K562 (cell line): Measurements from ENCODE around the gene MPRIP. TPM values are rescaled to one million over a fixed set of nuclear protein-coding genes. Genes with fewer than 3 reads are reported as not detected.

Source experiments
- ATAC-seq: fragments of 200-7000 bp; cut with Tn5 transposase; 3 replicates; pipeline ENCODE4 v1.9.1; 2020; ENCODE audit warnings: moderate library complexity
- BruUV-seq: library from RNA; stranded (reverse); fragments of 400-500 nt; replicated peaks from 2 replicates; lab custom pipeline; 2021; lab: Mats Ljungman, UMichigan
- CTCF ChIA-PET: fragments of 300-600 bp; formaldehyde crosslinking; extraction: SDS; loops from one replicate; lab custom pipeline; 2021; ENCODE audit warnings: low intra/inter-chr PET ratio; lab: Yijun Ruan, JAX
- POLR2A ChIA-PET: fragments of 300-600, 350-650 bp; sonication (Branson Sonifier 250); formaldehyde crosslinking; extraction: SDS; loops from one replicate; lab custom pipeline; 2021; ENCODE audit warnings: antibody characterized with exemption, inconsistent platforms; lab: Yijun Ruan, JAX
- DNase-seq, 4 experiments: peaks; one replicate each; pipeline versions ENCODE4 v3.0.0 to v3.0.0-alpha.2; 2011 to 2018; ENCODE audit warnings: low spot score in 3 of 4, mixed read lengths in 3 of 4; ENCODE audit errors: extremely low read depth in 1 of 4
- FAIRE-seq: peaks from 2 replicates; lab custom pipeline; 2011; peaks lifted over from hg19 to GRCh38; lab: Jason Lieb, UNC
- H2AFZ ChIP-seq: 2 replicates; pipeline ENCODE4 v1.6.0; 2011; ENCODE audit warnings: low read depth, low read length, control low read depth, inconsistent platforms
- H3K27ac ChIP-seq: fragments of 200-600 bp; 3 replicates; pipeline ENCODE4 v1.8.0; 2011; ENCODE audit warnings: low read depth, mild to moderate bottlenecking, control low read depth, inconsistent platforms, low read length, moderate library complexity, mixed read lengths; ENCODE audit errors: extremely low read depth
- H3K27me3 ChIP-seq, 2 experiments: fragments of 300-600 bp in 1 of 2; 2 replicates in 1 of 2; 3 replicates in 1 of 2; pipeline versions ENCODE4 v1.6.0 to v1.8.0; 2011; ENCODE audit warnings: inconsistent platforms in 2 of 2, low read length in 2 of 2, mild to moderate bottlenecking in 1 of 2, mixed read lengths in 1 of 2, moderate library complexity in 1 of 2; ENCODE audit not compliant: control insufficient read depth in 2 of 2, insufficient read depth in 2 of 2
- H3K36me3 ChIP-seq: fragments of 300-600 bp; 3 replicates; pipeline ENCODE4 v1.8.0; 2011; ENCODE audit warnings: mild to moderate bottlenecking, low read length, inconsistent platforms; ENCODE audit not compliant: control insufficient read depth, insufficient read depth
- H3K4me1 ChIP-seq, 2 experiments: fragments of 200-600 bp in 1 of 2; replicated peaks in 1 of 2; 2 replicates in 1 of 2; 3 replicates in 1 of 2; pipeline versions ENCODE4 v1.5.1 to v1.8.0; 2011; ENCODE audit warnings: inconsistent platforms in 2 of 2, low read length in 2 of 2, mild to moderate bottlenecking in 1 of 2, mixed read lengths in 1 of 2, moderate library complexity in 1 of 2; ENCODE audit not compliant: control insufficient read depth in 2 of 2, insufficient read depth in 2 of 2
- H3K4me2 ChIP-seq: 2 replicates; pipeline ENCODE4 v1.6.1; 2011; ENCODE audit warnings: low read length, control low read depth, inconsistent platforms, mixed read lengths; ENCODE audit not compliant: insufficient read depth
- H3K4me3 ChIP-seq: fragments of 200-600 bp; sonication (generic), shearing (Covaris generic); 2 replicates; pipeline ENCODE4 v1.5.1; 2016; ENCODE audit warnings: control low read depth, inconsistent platforms
- H3K79me2 ChIP-seq: fragments of 200-600 bp; 3 replicates; pipeline ENCODE4 v1.8.0; 2011; ENCODE audit warnings: low read length, inconsistent platforms; ENCODE audit not compliant: control insufficient read depth, insufficient read depth
- H3K9ac ChIP-seq, 2 experiments: 2 replicates each; pipeline versions ENCODE4 v1.6.0 to v1.6.1; 2011; ENCODE audit warnings: low read depth in 2 of 2, low read length in 2 of 2, control low read depth in 1 of 2, inconsistent platforms in 1 of 2, mild to moderate bottlenecking in 1 of 2, mixed read lengths in 1 of 2; ENCODE audit not compliant: insufficient read depth in 1 of 2
- H3K9me1 ChIP-seq: one replicate; pipeline ENCODE4 v1.6.0; 2011; ENCODE audit warnings: inconsistent platforms, mild to moderate bottlenecking, low read length, moderate library complexity; ENCODE audit not compliant: control insufficient read depth, insufficient read depth
- H3K9me3 ChIP-seq: replicated peaks from 2 replicates; pipeline ENCODE4 v1.5.1; 2011; ENCODE audit warnings: low read depth, low read length, inconsistent platforms; ENCODE audit not compliant: control insufficient read depth, insufficient read depth
- H4K20me1 ChIP-seq: replicated peaks from 2 replicates; pipeline ENCODE4 v1.6.1; 2011; ENCODE audit warnings: low read length, inconsistent platforms, mixed read lengths; ENCODE audit not compliant: control insufficient read depth, insufficient read depth
- E2F3 ChIP-seq: fragments of 250-450 bp; sonication (Bioruptor Pico); IDR thresholded peaks from 2 replicates; pipeline ENCODE4 v1.4.0; 2020; ENCODE audit warnings: mild to moderate bottlenecking
- ILF3 ChIP-seq: fragments of 450-650 bp; IDR thresholded peaks from 2 replicates; pipeline ENCODE4 v1.6.1; 2018; ENCODE audit warnings: antibody characterized with exemption, mild to moderate bottlenecking, moderate library complexity, borderline replicate concordance
- MXD1 ChIP-seq: fragments of 250-450 bp; sonication (Bioruptor Pico); IDR thresholded peaks from 2 replicates; pipeline ENCODE4 v1.8.0; 2021; ENCODE audit warnings: borderline replicate concordance, mild to moderate bottlenecking, moderate library complexity; ENCODE audit not compliant: poor library complexity, severe bottlenecking
- PRDM10 ChIP-seq: fragments of 450-650 bp; IDR thresholded peaks from 2 replicates; pipeline ENCODE4 v1.6.1; 2018; ENCODE audit not compliant: partially characterized antibody
- PRPF4 ChIP-seq: fragments of 200-400 bp; formaldehyde crosslinking; IDR thresholded peaks from one replicate; pipeline ENCODE4 v1.6.1; 2017; ENCODE audit warnings: low read length, low read depth, mild to moderate bottlenecking; ENCODE audit not compliant: insufficient read depth, poor library complexity, severe bottlenecking
- SNRNP70 ChIP-seq: fragments of 200-400 bp; formaldehyde crosslinking; optimal IDR thresholded peaks from 2 replicates; pipeline ENCODE3; 2017; ENCODE audit warnings: low read depth, low read length
- TFE3 ChIP-seq: fragments of 450-650 bp; formaldehyde crosslinking; IDR thresholded peaks from 2 replicates; pipeline ENCODE4 v1.4.0; 2020; ENCODE audit warnings: mild to moderate bottlenecking, mixed read lengths
- USF1 ChIP-seq: sonication (generic); formaldehyde crosslinking; IDR thresholded peaks from 2 replicates; pipeline ENCODE4 v1.9.0; 2022; ENCODE audit warnings: mild to moderate bottlenecking, missing genetic modification reagents
- ZBTB7A ChIP-seq: IDR thresholded peaks from 2 replicates; pipeline ENCODE4 v1.6.1; 2011; ENCODE audit warnings: low read depth, mild to moderate bottlenecking, low read length, moderate library complexity, borderline replicate concordance; ENCODE audit not compliant: control insufficient read depth
- ZKSCAN3 ChIP-seq: fragments of 250-450 bp; sonication (Bioruptor Pico); IDR thresholded peaks from 2 replicates; pipeline ENCODE4 v1.4.0; 2020
- ZNF324 ChIP-seq: fragments of 250-450 bp; sonication (Bioruptor Pico); IDR thresholded peaks from 2 replicates; pipeline ENCODE4 v1.4.0; 2020; ENCODE audit warnings: mild to moderate bottlenecking
- ZNF551 ChIP-seq: fragments of 250-450 bp; sonication (Bioruptor Pico); IDR thresholded peaks from 2 replicates; pipeline ENCODE4 v1.5.0; 2021; ENCODE audit warnings: mild to moderate bottlenecking, moderate library complexity
- ZNF696 ChIP-seq: fragments of 250-450 bp; sonication (Bioruptor Pico); conservative IDR thresholded peaks from 2 replicates; pipeline ENCODE4 v1.4.0; 2020; ENCODE audit warnings: mild to moderate bottlenecking, moderate library complexity
- ZNF764 ChIP-seq: fragments of 250-450 bp; sonication (Bioruptor Pico); IDR thresholded peaks from 2 replicates; pipeline ENCODE4 v1.4.0; 2020; ENCODE audit warnings: low read depth, mild to moderate bottlenecking, moderate library complexity
- WGBS: fragments of 100-300 bp; shearing (Covaris generic); methylation state at CpG from one replicate; pipeline ENCODE4 v1.1.6; 2016; ENCODE audit warnings: low coverage, mixed read lengths; ENCODE audit not compliant: insufficient coverage; ENCODE audit errors: missing lambda C conversion rate; 5-methylcytosine and 5-hydroxymethylcytosine counted together
- in situ Hi-C: fragments of 300-500 bp; cut with MboI; formaldehyde crosslinking; loops from 4 replicates; pipeline ENCODE4 v1.15.0; 2018; ENCODE audit warnings: inconsistent platforms, mixed read lengths
- intact Hi-C: fragments of 100-400 bp; cut with micrococcal nuclease; formaldehyde crosslinking; loops from 2 replicates; pipeline ENCODE4 v1.14.2; 2022
- polyA plus RNA-seq, 8 experiments: library from polyadenylated mRNA; depleted of rRNA in 4 of 8; stranded (reverse) in 5 of 8; unstranded in 3 of 8; fragments of >200 nt; fragmentation: Nextera tagmentation in 2 of 8; fragmentation: Illumina TruSeq in 1 of 8; extraction: Ambion mirVana in 2 of 8; extraction: Trizol in 1 of 8; gene quantifications; 2 replicates each; pipeline versions ENCODE4 v1.2.1 to v1.2.3, GENCODE V29; 2011 to 2014; ENCODE audit warnings: inconsistent platforms in 1 of 8, missing spikeins in 1 of 8
- total RNA-seq, 7 experiments: library from RNA; depleted of rRNA in 6 of 7; stranded (reverse); fragments of >200 nt in 6 of 7; fragmentation: Illumina TruSeq in 2 of 7; extraction: Trizol in 2 of 7; gene quantifications; 2 replicates each; pipeline versions ENCODE4 v1.2.1 to v1.2.3, GENCODE V29; 2011 to 2021; ENCODE audit warnings: low replicate concordance in 1 of 7

MPRIP gene
- total and polyA plus RNA-seq, 9 of the 15 experiments (the other 6 are each of a cell fraction or from before 2014, with no cell fraction given) = 10.0 to 72.6 (median 30.1) TPM

GRCh38 chr17:17036524-17036998 is 5.7 kb upstream of the MPRIP start:
- no peaks in the 10 kb centered on the region for H3K79me2 ChIP-seq
- in situ Hi-C loops (no loop called here), intact Hi-C loops (no loop called here)
- no peak overlapping the region for H3K4me2 ChIP-seq
- H3K9me1 ChIP-seq = no peaks in the 10 kb centered on the region
- ChIA-PET CTCF (no interaction called here), POLR2A (no interaction called here)
- H2AFZ ChIP-seq = no peak overlapping the region
- no peaks in the 10 kb centered on the region for H3K36me3 ChIP-seq
- peaks cover 23 to 31% of the 10 kb centered on the region in 2 experiments; a peak in 4 of 5 replicates for H3K4me1 ChIP-seq
- no peak overlapping the region for H3K4me3 ChIP-seq
- FAIRE-seq (no peak), DNase-seq (no peak), ATAC-seq (no peak)
- H3K27ac ChIP-seq = no peak overlapping the region
- H4K20me1 ChIP-seq = no peaks in the 10 kb centered on the region
- no peak for TF ChIP-seq SNRNP70
- no peak for TF ChIP-seq E2F3 (CRISPR knock-in tag)
- TF ChIP-seq ZNF551 (CRISPR knock-in tag) = no peak
- TF ChIP-seq ZBTB7A = no peak
- no peak for TF ChIP-seq MXD1 (CRISPR knock-in tag)
- no peak for TF ChIP-seq ZNF764 (CRISPR knock-in tag)
- no peak for TF ChIP-seq ZKSCAN3 (CRISPR knock-in tag)
- TF ChIP-seq PRPF4 = no peak
- TF ChIP-seq PRDM10 = no peak
- no peak for TF ChIP-seq TFE3 (CRISPR knock-in tag)
- no peak for TF ChIP-seq ZNF324 (CRISPR knock-in tag)
- TF ChIP-seq ILF3 = no peak
- no peak for TF ChIP-seq ZNF696 (CRISPR knock-in tag)
- TF ChIP-seq USF1 (CRISPR knock-in tag) = no peak
- H3K9ac ChIP-seq = 0 out of 4 replicates have a peak overlapping the region, but pooled peaks of 1 of the 2 experiments have one; percentile 75
- H3K9me3 ChIP-seq = no peaks in the 10 kb centered on the region; the same call in 1 of the 2 replicates
- BruUV-seq = no TSS peak
- WGBS = 52% methylated on average over 9 of the region's 10 CpGs
- no peaks in the 10 kb centered on the region for H3K27me3 ChIP-seq
